ENCODE results near the gene CCL5.
"Not testable (repeated sequence)": the region's sequence is repeated elsewhere in the genome, so short reads cannot be mapped to it uniquely, and the experiment has no call there.

CCL5 gene

GRCh38 chr17:35898283-35899070 lies 18.3 kb upstream of the CCL5 start:
- DNase-seq (ENCODE audit: low spot score) = peak; percentile 70

DNA sequence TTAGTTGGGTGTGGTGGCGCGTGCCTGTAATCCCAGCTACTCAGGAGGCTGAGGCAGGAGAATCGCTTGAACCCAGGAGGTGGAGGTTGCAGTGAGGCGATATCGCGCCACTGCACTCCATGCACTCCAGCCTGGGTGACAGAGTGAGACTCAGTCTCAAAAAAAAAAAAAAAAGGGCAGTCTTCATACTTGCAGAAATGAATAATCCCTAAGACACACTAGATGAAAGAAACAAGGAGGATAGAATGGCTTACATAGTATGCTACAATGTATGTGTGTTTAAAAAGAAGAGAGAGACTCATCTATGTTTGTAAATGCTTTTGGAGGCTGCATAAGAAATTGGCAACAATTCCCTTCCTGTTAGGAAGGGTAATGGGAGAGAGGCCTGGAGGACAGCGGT lies 17.6 kb upstream of the CCL5 start:
- not testable (repeated sequence) for DNase-seq (ENCODE audit: low spot score)

DNA sequence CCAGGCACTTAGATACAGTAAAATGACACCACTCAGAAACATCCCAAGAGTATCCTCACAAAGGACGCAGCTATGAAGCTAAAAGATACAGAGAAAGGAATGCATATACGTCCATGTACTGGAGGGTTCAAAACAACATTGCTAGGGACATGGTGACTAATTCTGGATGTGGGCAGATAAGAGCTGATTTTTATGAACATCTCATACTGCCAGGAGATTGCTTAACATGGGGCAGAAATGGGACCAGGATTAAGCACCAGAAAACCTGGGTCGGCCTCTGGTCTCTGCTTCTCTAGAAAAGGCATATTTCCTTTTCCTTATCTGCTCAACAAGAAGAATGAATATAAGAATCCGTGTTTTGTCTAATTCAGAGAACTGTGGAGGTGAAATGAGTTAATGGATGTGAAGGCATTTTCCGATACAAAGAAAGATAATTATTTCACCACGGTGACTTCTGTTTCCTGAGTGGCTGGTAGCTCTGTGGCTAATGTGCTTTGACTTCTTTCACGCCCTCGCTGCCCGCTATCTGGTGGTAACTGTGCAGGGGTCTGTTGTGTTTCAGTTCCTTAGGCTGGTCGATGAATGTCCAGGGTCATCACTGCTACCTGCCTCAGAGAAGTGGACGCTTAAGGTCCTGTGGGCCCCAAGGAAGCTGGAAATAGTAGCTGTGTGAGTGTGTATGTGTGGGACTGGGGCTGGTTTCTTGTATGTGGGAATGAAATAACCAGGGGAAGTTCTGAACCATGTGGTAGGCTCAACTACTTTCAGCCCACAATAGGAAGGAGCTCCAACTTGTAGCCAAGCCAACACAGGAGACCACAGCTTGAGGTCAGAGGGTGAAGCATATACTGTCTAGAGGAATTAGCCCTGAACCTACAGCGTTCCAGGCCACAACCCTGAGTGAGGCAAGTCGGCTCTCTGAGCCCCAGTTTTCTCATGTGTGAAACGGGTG lies 15.8 kb upstream of the CCL5 start:
- peak; percentile 65 for DNase-seq (ENCODE audit: low spot score)

DNA sequence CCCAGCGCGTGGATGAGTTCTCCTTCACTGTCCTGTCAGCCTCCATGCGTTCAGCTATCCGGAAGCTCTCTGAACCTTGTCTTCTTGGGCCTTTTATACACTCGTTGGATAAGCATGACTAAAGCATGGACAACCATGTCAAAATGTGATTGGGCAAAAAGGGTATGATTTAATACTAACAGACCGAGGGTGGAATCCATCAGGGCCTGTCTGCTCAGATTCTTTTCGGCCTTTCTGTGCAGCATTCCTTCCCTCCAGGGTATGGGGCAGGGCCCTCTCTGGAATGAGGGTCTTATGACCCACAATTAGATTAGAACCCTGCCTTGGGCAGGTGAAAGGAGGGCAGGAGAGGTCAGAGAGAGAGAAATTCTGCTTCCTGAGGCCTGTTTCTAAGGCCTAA lies 14.0 kb upstream of the CCL5 start:
- no peak for DNase-seq (ENCODE audit: low spot score)

DNA sequence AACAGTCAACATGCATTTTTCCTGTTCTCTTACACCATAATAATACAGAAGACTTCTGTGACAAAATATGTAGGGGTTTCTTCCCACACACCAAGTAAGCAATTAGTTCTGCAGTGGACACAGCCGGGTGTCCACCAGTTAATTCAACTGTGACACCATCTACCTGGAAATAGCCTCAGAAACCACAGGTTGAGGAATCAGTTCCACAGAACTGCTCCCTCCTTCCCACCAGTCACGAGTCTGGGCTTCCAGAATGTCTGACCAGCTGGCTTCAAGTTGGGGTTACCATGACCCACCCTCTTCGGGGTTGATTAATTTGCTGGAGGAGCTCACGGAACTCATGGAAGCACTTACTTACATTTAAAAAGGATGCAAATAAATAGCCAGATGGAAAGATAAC lies 13.6 kb upstream of the CCL5 start:
- DNase-seq (ENCODE audit: low spot score) = no peak

GRCh38 chr17:35892091-35893035 lies 12.2 kb upstream of the CCL5 start:
- peak; percentile 75 for DNase-seq (ENCODE audit: low spot score)

DNA sequence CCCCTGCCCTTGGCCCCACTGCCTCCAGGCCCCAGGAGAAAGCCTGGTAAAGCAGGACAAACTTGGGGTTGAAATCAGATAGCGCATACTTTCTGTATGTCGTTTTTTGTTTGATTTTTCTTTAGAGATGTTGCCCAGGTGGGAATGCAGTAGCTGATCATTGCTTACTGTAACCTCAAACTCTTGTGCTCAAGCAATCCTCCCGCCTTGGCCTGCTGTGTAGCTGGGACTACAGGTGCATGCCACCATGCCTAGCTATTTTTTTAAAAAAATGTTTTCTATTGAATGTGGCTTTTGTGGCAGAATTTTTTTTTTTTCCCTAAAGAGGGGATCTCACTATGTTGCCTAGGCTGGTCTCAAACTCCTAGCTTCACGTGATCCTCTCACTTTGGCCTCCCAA lies 11.1 kb upstream of the CCL5 start:
- DNase-seq (ENCODE audit: low spot score) = no peak

- peak; percentile 69 for DNase-seq (ENCODE audit: low spot score)
Observed at GRCh38 chr17:35890774-35891155, 10.6 kb upstream of the CCL5 start.

- no peak for DNase-seq (ENCODE audit: low spot score)
Observed at GRCh38 chr17:35889818-35890773, 9.9 kb upstream of the CCL5 start.

GRCh38 chr17:35889241-35889640 lies 9.1 kb upstream of the CCL5 start:
- DNase-seq (ENCODE audit: low spot score) = peak; percentile 54

DNA sequence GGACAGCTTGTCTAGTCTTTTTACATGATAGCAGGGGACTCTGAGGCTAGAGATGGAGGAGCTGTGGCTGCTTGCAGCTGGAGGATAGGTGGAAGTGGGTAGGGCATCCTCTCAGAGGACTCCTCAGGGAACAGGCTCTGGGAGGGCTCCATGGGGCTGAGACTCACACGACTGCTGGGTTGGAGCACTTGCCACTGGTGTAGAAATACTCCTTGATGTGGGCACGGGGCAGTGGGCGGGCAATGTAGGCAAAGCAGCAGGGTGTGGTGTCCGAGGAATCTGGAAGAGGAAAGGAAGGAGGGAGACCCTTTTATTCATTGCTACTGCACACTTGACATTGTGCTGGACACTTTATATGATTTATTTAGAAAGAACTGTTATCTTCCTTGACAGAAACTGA lies 1.8 kb downstream of the CCL5 start:
- DNase-seq (ENCODE audit: low spot score) = no peak

GRCh38 chr17:35877345-35878029 lies 2.7 kb downstream of the CCL5 start:
- DNase-seq (ENCODE audit: low spot score) = no peak

DNA sequence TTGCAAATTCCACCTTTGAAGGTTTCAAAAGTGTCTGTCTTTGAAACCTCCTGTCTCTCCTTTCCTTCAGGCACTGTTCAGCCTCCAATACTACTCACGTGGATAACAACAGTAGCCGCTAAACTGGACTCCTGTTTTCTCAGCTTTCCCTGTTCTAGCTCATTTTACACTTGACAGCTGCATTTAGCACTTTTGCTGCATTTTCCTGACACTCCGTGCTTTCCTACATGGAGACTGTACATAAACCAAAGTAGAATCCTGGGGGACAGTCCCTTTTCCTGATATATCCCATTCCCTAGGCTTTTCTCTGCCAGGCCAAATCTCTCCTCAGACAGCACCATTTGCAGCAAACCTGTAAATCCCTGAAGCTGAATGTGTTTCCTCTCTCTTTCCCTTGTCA lies 3.6 kb downstream of the CCL5 start:
- DNase-seq (ENCODE audit: low spot score) = no peak

DNA sequence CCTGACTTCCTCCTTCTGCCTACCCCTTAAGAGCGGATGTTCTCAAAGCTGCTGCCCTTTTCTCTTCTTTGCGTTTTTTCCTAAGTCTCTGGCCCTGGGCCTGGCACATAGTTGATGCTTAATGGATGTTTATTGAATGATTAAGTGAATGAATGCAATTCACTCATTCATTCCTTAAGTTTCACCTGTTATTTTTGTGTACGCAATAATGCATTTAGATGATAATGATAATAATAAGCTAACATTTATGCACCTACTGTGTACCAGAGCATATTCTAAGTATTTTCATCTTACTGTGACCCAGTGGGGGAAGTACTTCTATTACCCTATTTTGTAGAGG lies 4.4 kb downstream of the CCL5 start:
- DNase-seq (ENCODE audit: low spot score) = no peak

DNA sequence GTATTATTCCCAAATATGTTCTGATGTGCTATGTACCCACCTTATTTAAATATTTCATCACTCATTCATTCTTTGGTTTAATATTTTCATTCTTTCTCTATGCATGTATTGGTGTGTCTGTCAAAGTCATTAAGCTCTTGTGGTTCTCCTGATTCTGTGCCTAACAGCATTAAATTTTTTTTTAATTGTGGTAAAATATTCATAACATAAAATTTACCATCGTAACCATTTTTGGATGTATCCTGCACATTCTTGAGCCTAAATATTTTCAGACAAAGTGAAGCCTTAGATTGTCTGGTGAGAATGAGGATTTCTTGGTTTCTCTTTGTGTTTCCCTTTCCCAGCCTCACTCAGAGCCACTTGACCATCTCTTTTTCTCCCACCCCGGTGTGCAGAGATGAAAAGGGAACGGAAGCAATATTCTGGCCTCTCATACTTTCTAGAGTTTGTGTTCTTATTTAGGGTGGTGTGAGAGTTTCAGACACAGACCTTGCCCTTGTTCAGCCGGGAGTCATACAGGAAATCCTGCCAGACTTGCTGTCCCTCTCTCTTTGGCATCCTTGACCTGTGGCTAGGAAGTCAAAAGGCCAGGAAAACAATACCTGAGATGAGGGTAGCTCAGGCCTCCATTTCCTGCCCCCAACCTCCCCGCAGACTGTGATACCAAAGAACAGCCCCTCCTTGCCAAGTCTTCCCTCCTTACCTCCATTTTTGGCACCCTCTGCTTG lies 4.9 kb downstream of the CCL5 start:
- DNase-seq (ENCODE audit: low spot score) = no peak

DNA sequence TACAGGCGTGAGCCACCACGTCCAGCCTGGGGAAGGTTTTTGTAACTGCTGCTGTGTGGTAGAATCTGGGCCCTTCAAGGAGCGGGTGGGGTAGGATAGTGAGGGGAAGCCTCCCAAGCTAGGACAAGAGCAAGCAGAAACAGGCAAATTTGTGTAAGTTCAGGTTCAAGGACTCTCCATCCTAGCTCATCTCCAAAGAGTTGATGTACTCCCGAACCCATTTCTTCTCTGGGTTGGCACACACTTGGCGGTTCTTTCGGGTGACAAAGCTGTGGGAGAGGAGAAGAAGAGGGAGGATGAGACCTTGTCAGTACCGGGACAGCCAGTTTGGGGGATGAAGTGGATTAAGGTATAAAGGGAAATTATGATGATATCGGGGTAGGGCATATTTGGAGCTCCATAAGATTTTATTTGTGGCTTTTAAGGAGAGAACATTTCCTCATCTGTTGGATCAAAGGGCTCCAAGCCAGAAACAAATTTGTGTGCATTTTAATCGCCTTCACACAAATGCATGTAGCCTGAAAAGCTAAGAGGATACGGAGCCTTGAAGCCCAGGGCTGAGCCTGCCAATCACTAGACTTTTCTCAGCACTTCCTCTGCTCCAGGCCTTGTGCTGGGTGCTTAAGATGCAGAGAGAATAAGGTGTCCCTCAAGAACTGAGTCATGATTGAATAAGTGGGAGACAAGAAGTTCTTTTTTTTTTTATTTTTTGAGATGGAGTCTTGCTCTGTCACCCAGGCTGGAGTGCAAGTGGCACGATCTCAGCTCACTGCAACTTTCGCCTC lies 7.8 kb downstream of the CCL5 start:
- DNase-seq (ENCODE audit: low spot score) = no peak

DNA sequence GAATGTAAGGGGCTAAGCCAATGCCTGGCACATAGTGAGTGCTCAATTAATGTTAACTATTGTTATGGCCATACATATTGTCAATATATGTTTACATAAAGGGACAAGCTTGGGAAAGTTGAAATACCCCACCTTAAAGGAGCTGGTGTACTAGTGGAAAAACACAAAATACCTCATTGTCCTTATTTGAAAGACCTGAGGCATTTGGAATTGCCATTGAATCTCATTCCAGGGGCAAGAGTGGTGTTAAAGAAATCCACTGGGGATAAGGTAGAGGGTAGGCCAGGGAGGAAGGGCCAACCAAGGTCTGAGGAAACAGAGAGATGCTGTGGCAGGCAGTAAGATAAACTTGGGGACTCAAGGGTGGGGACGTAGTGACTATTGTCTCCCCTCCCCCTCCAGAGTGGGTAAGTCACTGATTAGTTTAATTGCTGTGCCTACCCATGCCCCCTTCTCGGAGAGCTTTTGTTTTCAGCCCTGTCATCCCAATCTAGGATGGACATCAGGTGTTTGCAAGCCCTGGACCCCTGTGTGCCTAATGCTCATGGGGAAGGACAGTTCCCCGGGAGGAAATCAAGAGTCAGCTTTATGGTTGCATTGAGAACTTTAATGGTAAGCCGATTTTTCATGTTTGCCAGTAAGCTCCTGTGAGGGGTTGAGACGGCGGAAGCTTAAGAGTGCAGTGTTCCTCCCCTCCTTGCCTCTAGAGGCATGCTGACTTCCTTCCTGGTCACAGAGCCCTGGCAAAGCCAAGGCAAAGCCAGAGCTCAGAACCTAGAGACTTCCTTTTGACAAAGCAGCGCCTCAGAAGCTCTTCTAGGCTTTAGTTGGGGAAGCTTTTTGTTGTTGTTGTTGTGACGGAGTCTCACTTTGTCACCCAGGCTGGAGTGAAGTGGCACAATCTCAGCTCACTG lies 9.0 kb downstream of the CCL5 start:
- peak; percentile 22 for DNase-seq (ENCODE audit: low spot score)

- DNase-seq (ENCODE audit: low spot score) = no peak
Observed at GRCh38 chr17:35868737-35869136, 11.4 kb downstream of the CCL5 start, which contains the start of gene HEATR9. TSS of gene HEATR9 (minus strand) at chr17:35868891. CDS start at chr17:35868742, 149 bp downstream.
